MCF 10A (cell line): ENCODE measurements around the gene NSF. TPM values are rescaled to one million over a fixed set of nuclear protein-coding genes. Genes with fewer than 3 reads are reported as not detected.

Experiments
- BruUV-seq: library from RNA; stranded (reverse); fragments of 400-500 nt; replicated peaks from 2 replicates; lab custom pipeline; 2021; lab: Mats Ljungman, UMichigan
- CTCF ChIA-PET: fragments of 300-600 bp; sonication (Branson Sonifier 250); formaldehyde crosslinking; extraction: SDS; loops from one replicate; lab custom pipeline; 2021; ENCODE audit warnings: antibody characterized with exemption, inconsistent platforms; lab: Yijun Ruan, JAX
- POLR2A ChIA-PET: fragments of 300-600, 350-650 bp; sonication (Branson Sonifier 250); formaldehyde crosslinking; extraction: SDS; loops from one replicate; lab custom pipeline; 2020; ENCODE audit warnings: antibody characterized with exemption, inconsistent platforms; lab: Yijun Ruan, JAX
- DNase-seq: peaks from one replicate; pipeline ENCODE4 v3.0.0-alpha.2; 2018; ENCODE audit not compliant: unreplicated experiment
- H3K27ac Mint-ChIP-seq: one replicate; pipeline ENCODE4 v1.8.0; 2022; ENCODE audit warnings: mild to moderate bottlenecking, low read depth, mixed read lengths; ENCODE audit not compliant: unreplicated experiment
- H3K27me3 Mint-ChIP-seq: one replicate; pipeline ENCODE4 v1.8.0; 2022; ENCODE audit warnings: mixed read lengths; ENCODE audit not compliant: insufficient read depth, unreplicated experiment
- H3K36me3 Mint-ChIP-seq: one replicate; pipeline ENCODE4 v1.8.0; 2022; ENCODE audit warnings: mild to moderate bottlenecking, moderate library complexity, mixed read lengths; ENCODE audit not compliant: insufficient read depth, unreplicated experiment
- H3K4me1 Mint-ChIP-seq: one replicate; pipeline ENCODE4 v1.8.0; 2022; ENCODE audit warnings: mixed read lengths; ENCODE audit not compliant: insufficient read depth, unreplicated experiment
- H3K4me3 Mint-ChIP-seq: one replicate; pipeline ENCODE4 v1.8.0; 2022; ENCODE audit warnings: mild to moderate bottlenecking, moderate library complexity, mixed read lengths; ENCODE audit not compliant: unreplicated experiment
- H3K9me3 Mint-ChIP-seq: one replicate; pipeline ENCODE4 v1.8.0; 2022; ENCODE audit warnings: mixed read lengths; ENCODE audit not compliant: unreplicated experiment
- intact Hi-C: fragments of 100-400 bp; cut with micrococcal nuclease; formaldehyde crosslinking; loops from 2 replicates; pipeline ENCODE4 v1.14.1; 2022
- total RNA-seq: library from RNA; stranded (reverse); gene quantifications from 2 replicates; pipeline ENCODE4 v1.2.3, GENCODE V29; 2022
- TF ChIP-seq, protein P1 (sequence below): fragments of 200-600 bp; IDR thresholded peaks from one replicate; pipeline ENCODE4 v1.8.0; 2022; ENCODE audit warnings: antibody characterized with exemption, mild to moderate bottlenecking; ENCODE audit not compliant: unreplicated experiment

Gene NSF
- total RNA-seq, 1 experiment from 2014 or later: 21.1 TPM

DNA sequence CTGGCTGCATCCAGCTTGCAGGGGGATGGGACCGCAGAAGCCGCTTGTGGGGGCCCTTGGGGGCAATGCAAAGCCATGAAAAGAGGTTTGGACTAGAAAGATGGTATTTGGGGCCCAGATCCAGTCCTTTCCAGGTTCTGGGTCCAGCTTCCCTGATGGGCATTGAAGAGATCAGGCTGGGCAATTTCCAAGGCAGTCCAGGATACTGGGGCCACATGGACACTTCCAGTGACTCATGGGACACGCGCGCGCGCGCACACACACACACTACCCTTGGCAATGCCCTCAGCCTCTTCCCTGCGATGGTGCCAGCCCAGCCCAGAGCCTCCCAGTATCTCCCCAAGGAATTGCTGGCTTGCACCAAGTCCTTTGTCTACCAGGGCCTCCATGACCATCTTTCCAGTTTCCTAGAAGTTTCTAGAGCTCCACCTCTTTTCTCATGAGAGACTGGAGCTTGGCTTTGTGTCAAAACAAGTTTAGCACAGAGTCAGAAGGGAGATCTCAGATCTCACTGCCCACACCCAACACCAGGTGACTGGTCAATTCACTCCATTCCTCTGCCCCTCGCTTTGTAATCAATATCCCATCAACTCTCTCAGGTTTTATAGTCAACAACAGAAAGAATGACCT, 183.8 kb downstream of the NSF start:
- ChIA-PET POLR2A (no interaction called here), CTCF (no interaction called here)
- H3K4me3 Mint-ChIP-seq: no peak overlapping the region

DNA sequence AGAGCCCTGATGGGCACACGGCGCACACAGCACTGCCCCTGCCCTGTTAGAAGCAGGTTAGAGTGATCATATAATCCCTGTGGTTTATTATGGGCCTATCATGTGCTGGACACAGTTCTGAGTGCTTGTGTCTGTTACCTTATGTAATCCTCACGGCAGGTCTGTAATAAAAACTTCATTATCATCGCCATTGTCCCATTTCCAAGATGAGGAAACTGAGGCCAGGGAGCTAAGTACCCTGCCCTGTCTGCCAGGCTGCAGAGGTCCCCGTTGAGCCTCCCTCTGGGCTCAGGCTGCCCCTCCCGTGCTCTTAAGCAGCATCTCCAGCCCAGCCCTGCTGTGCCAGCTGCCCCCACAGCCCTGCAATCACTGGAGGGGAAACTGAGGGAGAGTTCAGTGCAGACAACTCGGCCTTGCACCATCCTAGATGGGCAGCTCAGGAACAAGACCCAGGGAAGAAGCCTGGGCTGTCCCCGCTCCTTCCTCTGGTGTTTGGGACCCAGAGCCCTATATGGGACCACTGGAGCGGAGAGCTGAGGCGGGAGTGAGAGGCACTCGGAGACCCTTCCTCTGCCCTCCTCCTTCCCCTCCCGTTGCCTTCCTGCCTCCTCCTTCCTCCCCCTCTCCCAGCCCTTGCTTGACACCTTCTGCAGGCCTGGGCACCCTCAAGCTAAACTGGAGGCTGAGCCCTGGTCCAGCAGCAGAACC, 186.0 kb downstream of the NSF start:
- no peaks in the 10 kb centered on the region for H3K27me3 Mint-ChIP-seq
- TF ChIP-seq, protein P1, sequence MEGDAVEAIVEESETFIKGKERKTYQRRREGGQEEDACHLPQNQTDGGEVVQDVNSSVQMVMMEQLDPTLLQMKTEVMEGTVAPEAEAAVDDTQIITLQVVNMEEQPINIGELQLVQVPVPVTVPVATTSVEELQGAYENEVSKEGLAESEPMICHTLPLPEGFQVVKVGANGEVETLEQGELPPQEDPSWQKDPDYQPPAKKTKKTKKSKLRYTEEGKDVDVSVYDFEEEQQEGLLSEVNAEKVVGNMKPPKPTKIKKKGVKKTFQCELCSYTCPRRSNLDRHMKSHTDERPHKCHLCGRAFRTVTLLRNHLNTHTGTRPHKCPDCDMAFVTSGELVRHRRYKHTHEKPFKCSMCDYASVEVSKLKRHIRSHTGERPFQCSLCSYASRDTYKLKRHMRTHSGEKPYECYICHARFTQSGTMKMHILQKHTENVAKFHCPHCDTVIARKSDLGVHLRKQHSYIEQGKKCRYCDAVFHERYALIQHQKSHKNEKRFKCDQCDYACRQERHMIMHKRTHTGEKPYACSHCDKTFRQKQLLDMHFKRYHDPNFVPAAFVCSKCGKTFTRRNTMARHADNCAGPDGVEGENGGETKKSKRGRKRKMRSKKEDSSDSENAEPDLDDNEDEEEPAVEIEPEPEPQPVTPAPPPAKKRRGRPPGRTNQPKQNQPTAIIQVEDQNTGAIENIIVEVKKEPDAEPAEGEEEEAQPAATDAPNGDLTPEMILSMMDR: no peak
- intact Hi-C loops: no loop called here
- no peaks in the 10 kb centered on the region for H3K36me3 Mint-ChIP-seq
- no peaks in the 10 kb centered on the region for H3K9me3 Mint-ChIP-seq
- no peak for DNase-seq
- BruUV-seq: no TSS peak
- H3K4me3 Mint-ChIP-seq: no peak overlapping the region
- CTCF ChIA-PET: no interaction called here
- no peak overlapping the region for H3K27ac Mint-ChIP-seq
- no peaks in the 10 kb centered on the region for H3K4me1 Mint-ChIP-seq
- POLR2A ChIA-PET: no interaction called here

More for the DNA sequence above, 183.8 kb downstream of the NSF start:
- intact Hi-C loops: no loop called here
- DNase-seq: no peak
- H3K27ac Mint-ChIP-seq: no peak overlapping the region
- no peaks in the 10 kb centered on the region for H3K27me3 Mint-ChIP-seq
- TF ChIP-seq, protein P1: no peak
- no peaks in the 10 kb centered on the region for H3K9me3 Mint-ChIP-seq
- no TSS peak for BruUV-seq
- no peaks in the 10 kb centered on the region for H3K4me1 Mint-ChIP-seq
- no peaks in the 10 kb centered on the region for H3K36me3 Mint-ChIP-seq

DNA sequence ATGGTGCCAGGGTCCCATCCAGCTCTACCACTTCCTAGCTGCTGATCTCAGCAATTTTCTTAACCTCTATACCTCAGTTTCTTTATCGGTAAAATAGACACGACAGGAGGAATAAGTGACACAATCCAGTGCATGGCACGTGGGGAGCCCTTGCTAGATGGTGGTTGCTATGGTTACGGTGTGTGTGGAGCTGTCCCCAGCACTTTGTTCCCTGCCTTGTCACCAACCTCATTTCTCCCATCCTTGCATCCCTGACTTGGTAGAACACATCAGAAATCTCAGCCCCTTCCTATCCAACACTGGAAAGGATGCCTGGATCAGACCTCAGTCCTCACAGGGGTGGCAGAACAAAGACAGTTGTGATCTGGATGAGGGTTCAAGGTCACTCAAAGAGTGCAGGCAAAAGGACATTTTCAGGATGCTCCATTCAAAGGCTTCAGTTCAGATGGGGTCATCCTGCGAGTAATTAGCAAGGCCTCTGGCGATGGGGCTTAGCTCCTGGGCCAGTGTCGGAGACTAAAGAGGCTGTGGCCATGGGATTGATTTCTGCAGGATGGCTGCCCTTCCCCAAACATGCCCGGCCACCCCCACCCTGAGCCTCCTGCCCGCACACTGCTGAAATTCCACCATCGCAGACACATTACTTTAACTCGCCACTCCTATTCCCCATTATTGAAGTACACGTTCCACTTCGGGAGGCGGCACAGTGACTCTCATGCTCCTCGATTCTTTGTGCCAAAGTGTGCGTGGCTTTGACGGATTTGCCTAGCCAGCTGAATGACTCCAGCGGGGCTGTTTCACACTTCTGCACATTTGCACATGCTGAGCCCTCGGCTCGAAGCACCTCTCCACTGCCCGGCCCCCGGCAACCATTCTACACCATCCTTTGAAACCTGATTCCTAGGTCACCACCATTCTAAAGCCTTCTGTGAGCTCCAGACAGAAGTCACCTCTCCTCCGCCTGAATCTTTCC, 187.8 kb downstream of the NSF start:
- ChIA-PET POLR2A (no interaction called here), CTCF (interaction anchor here (0.6 kb wide), 1 partner anchor 394 kb away, joined by 5 read pairs; no protein-coding TSS in a partner anchor)
- intact Hi-C loops: no loop called here
- Mint-ChIP-seq H3K4me3 (no peak overlapping the region), H3K27me3 (no peaks in the 10 kb centered on the region), H3K27ac (no peak overlapping the region), H3K36me3 (no peaks in the 10 kb centered on the region), H3K9me3 (no peaks in the 10 kb centered on the region), H3K4me1 (peaks cover 6% of the 10 kb centered on the region)
- TF ChIP-seq, protein P1: no peak
- DNase-seq: no peak
- BruUV-seq: no TSS peak

DNA sequence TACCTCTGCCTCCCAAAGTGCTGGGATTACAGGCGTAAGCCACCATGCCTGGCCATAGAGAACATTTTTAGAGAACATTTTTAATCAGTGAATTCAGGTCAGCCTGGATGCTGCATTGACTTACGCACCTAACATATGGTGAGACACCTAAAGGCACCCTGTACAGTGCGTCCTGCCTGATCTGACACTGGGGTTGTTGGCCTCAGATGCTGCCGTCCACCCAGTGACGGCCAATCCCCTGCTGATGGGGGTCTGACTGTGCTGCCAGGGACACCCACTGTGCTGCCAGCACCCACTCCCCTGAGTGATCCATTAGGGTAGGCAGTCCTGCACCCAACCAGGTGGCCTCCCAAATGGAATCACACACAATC, 189.5 kb downstream of the NSF start:
- no peaks in the 10 kb centered on the region for H3K9me3 Mint-ChIP-seq
- intact Hi-C loops: no loop called here
- H3K27me3 Mint-ChIP-seq: no peaks in the 10 kb centered on the region
- no TSS peak for BruUV-seq
- POLR2A ChIA-PET: no interaction called here
- peaks cover 6% of the 10 kb centered on the region for H3K4me1 Mint-ChIP-seq
- CTCF ChIA-PET: interaction anchor here (0.6 kb wide), 1 partner anchor 101 kb away, joined by 3 read pairs; no protein-coding TSS in a partner anchor
- H3K27ac Mint-ChIP-seq: no peak overlapping the region
- no peak for DNase-seq
- TF ChIP-seq, protein P1: no peak
- no peaks in the 10 kb centered on the region for H3K36me3 Mint-ChIP-seq
- H3K4me3 Mint-ChIP-seq: no peak overlapping the region
